Brain (organoid and tissue), 1 donor: ENCODE data around the gene CTRB1. TPM values are rescaled to one million over a fixed set of nuclear protein-coding genes. Genes with fewer than 3 reads are reported as not detected.

Experiments
- polyA plus RNA-seq: library from polyadenylated mRNA; stranded (reverse); fragments of 350-450 nt; fragmentation: Illumina TruSeq; extraction: RNeasy Lipid Tissue Mini Kit (QIAGEN cat#74804); gene quantifications from one replicate; pipeline ENCODE4 v1.2.3, GENCODE V29; 2015; ENCODE audit warnings: low read depth, low replicate concordance; ENCODE audit not compliant: insufficient read depth

Gene CTRB1
- polyA plus RNA-seq, 1 donor from 2014 or later: not detected

Other genes starting within 250 kb of the CTRB1 start
- gene WDR59, start 233.9 kb upstream of the CTRB1 start, polyA plus RNA-seq: 24.9 TPM
- gene ZNRF1, start 220.0 kb upstream of the CTRB1 start, polyA plus RNA-seq: 39.0 TPM
- 9.0 TPM for gene LDHD, start 102.2 kb upstream of the CTRB1 start, polyA plus RNA-seq
- gene ZFP1, start 70.5 kb upstream of the CTRB1 start, polyA plus RNA-seq: 17.3 TPM
- gene CTRB2, start 11.8 kb upstream of the CTRB1 start, polyA plus RNA-seq: not detected
- 76.8 TPM for gene BCAR1, start 32.6 kb downstream of the CTRB1 start, polyA plus RNA-seq
- gene CFDP1, start 214.5 kb downstream of the CTRB1 start, polyA plus RNA-seq: 139 TPM
- 11.5 TPM for gene TMEM170A, start 245.7 kb downstream of the CTRB1 start, polyA plus RNA-seq